HG03039 (cell line): Measurements from ENCODE around the gene SNAI3.
A peak's percentile ranks its signal among the peaks of the same experiment; 100 is the strongest.

ENCODE experiments used
- ATAC-seq: cut with Tn5 transposase; IDR thresholded peaks from one replicate; pipeline ENCODE4 v1.9.1; 2021; ENCODE audit warnings: mild to moderate bottlenecking, moderate library complexity; ENCODE audit not compliant: unreplicated experiment

SNAI3 gene

GRCh38 chr16:88693420-88694177, 7.3 kb upstream of the SNAI3 start:
- ATAC-seq = no peak

GRCh38 chr16:88692861-88693260, 6.6 kb upstream of the SNAI3 start:
- ATAC-seq = no peak

GRCh38 chr16:88691924-88692560, 5.7 kb upstream of the SNAI3 start:
- ATAC-seq = no peak

- no peak for ATAC-seq
Measured at GRCh38 chr16:88691129-88691813, 5.0 kb upstream of the SNAI3 start.

- no peak for ATAC-seq
Measured at GRCh38 chr16:88690341-88691128, 4.2 kb upstream of the SNAI3 start.

- no peak for ATAC-seq
Measured at GRCh38 chr16:88688013-88688778, 1.9 kb upstream of the SNAI3 start.

GRCh38 chr16:88687676-88688012, 1.3 kb upstream of the SNAI3 start:
- ATAC-seq = no peak

- ATAC-seq = no peak
Measured at GRCh38 chr16:88687254-88687576, 908 bp upstream of the SNAI3 start.

GRCh38 chr16:88686062-88686438, 257 bp downstream of the SNAI3 start:
- peak; percentile 14 for ATAC-seq

- no peak for ATAC-seq
Measured at GRCh38 chr16:88685156-88686061, 898 bp downstream of the SNAI3 start.

- ATAC-seq = no peak
Measured at GRCh38 chr16:88684569-88685155, 1.6 kb downstream of the SNAI3 start.

GRCh38 chr16:88681709-88682451, 4.4 kb downstream of the SNAI3 start:
- peak; percentile 47 for ATAC-seq

- ATAC-seq = no peak
Measured at GRCh38 chr16:88681084-88681680, 5.1 kb downstream of the SNAI3 start.

- ATAC-seq = no peak
Measured at GRCh38 chr16:88680554-88681083, 5.7 kb downstream of the SNAI3 start.

GRCh38 chr16:88678224-88678979, 7.9 kb downstream of the SNAI3 start:
- ATAC-seq = no peak

- no peak for ATAC-seq
Measured at GRCh38 chr16:88677721-88678120, 8.6 kb downstream of the SNAI3 start.

GRCh38 chr16:88676502-88677242, 9.6 kb downstream of the SNAI3 start:
- ATAC-seq = no peak
